ENCODE results near the gene ZNF547.
A peak's percentile ranks its signal among the peaks of the same experiment; 100 is the strongest.

ZNF547 gene

GRCh38 chr19:57362997-57363687 lies at the start of gene ZNF547, which contains the start of gene TRAPPC2B:
ZNF547 (plus strand) TSS chr19:57363551; CDS start chr19:57368556, 5,005 bp downstream.
TRAPPC2B (plus strand) TSS chr19:57363551; CDS start chr19:57364834, 1,283 bp downstream.
- H4K20me1 ChIP-seq (ENCODE audit: insufficient read depth) = no peaks in the 10 kb centered on the region
- peak within 1 kb of the TSS; percentile 78 for H2AFZ ChIP-seq (ENCODE audit: low read depth)
- no peak for TF ChIP-seq CTCF (conservative IDR thresholded peaks at IDR 0.05; ENCODE audit: low read depth, low read length)
- H3K4me3 ChIP-seq (IDR thresholded peaks at IDR 0.05; ENCODE audit: insufficient read depth, low read depth, low read length) = no peak within 1 kb of the TSS
- no peaks in the 10 kb centered on the region for H3K4me1 ChIP-seq (ENCODE audit: low read depth, poor library complexity, severe bottlenecking)
- 0 out of 2 replicates have a peak, but pooled peaks cover 4% of the 10 kb centered on the region for H3K79me2 ChIP-seq (ENCODE audit: insufficient read depth, low read depth)
- H3K4me2 ChIP-seq = peak within 1 kb of the TSS; percentile 56
- H3K27me3 ChIP-seq (ENCODE audit: insufficient read depth, low read depth) = no peaks in the 10 kb centered on the region
- H3K27ac ChIP-seq = peak within 1 kb of the TSS; percentile 58
- H3K36me3 ChIP-seq (ENCODE audit: insufficient read depth) = no peaks in the 10 kb centered on the region
- peak within 1 kb of the TSS; percentile 47; the same call in 1 of the 2 replicates for H3K9ac ChIP-seq

GRCh38 chr19:57314146-57314545 lies 49.2 kb upstream of the ZNF547 start:
- Histone ChIP-seq H2AFZ (ENCODE audit: low read depth) (no peak overlapping the region), H3K9ac (no peak overlapping the region), H3K27me3 (ENCODE audit: insufficient read depth, low read depth) (no peaks in the 10 kb centered on the region), H3K4me1 (ENCODE audit: low read depth, poor library complexity, severe bottlenecking) (no peaks in the 10 kb centered on the region), H3K36me3 (ENCODE audit: insufficient read depth) (no peaks in the 10 kb centered on the region), H3K4me2 (no peak overlapping the region), H3K79me2 (ENCODE audit: insufficient read depth, low read depth) (no peaks in the 10 kb centered on the region), H3K4me3 (IDR thresholded peaks at IDR 0.05; ENCODE audit: insufficient read depth, low read depth, low read length) (no peak overlapping the region), H4K20me1 (ENCODE audit: insufficient read depth) (no peaks in the 10 kb centered on the region), H3K27ac (no peak overlapping the region)
- no peak for TF ChIP-seq CTCF (conservative IDR thresholded peaks at IDR 0.05; ENCODE audit: low read depth, low read length)

- Histone ChIP-seq H2AFZ (ENCODE audit: low read depth) (no peak overlapping the region), H3K9ac (no peak overlapping the region), H4K20me1 (ENCODE audit: insufficient read depth) (no peaks in the 10 kb centered on the region), H3K36me3 (ENCODE audit: insufficient read depth) (no peaks in the 10 kb centered on the region), H3K27ac (no peak overlapping the region), H3K79me2 (ENCODE audit: insufficient read depth, low read depth) (no peaks in the 10 kb centered on the region), H3K4me1 (ENCODE audit: low read depth, poor library complexity, severe bottlenecking) (no peaks in the 10 kb centered on the region), H3K27me3 (ENCODE audit: insufficient read depth, low read depth) (no peaks in the 10 kb centered on the region), H3K4me2 (no peak overlapping the region), H3K4me3 (IDR thresholded peaks at IDR 0.05; ENCODE audit: insufficient read depth, low read depth, low read length) (no peak overlapping the region)
- TF ChIP-seq CTCF (conservative IDR thresholded peaks at IDR 0.05; ENCODE audit: low read depth, low read length) = no peak
These were observed 45.8 kb upstream of the ZNF547 start for GRCh38 chr19:57317503-57317902.

- H3K4me1 ChIP-seq (ENCODE audit: low read depth, poor library complexity, severe bottlenecking) = no peaks in the 10 kb centered on the region
- TF ChIP-seq CTCF (conservative IDR thresholded peaks at IDR 0.05; ENCODE audit: low read depth, low read length) = no peak
- no peaks in the 10 kb centered on the region for H3K27me3 ChIP-seq (ENCODE audit: insufficient read depth, low read depth)
- H3K27ac ChIP-seq = peak overlapping the region; percentile 37; the same call in 1 of the 2 replicates
- no peaks in the 10 kb centered on the region for H3K36me3 ChIP-seq (ENCODE audit: insufficient read depth)
- peak overlapping the region; percentile 76 for H2AFZ ChIP-seq (ENCODE audit: low read depth)
- H4K20me1 ChIP-seq (ENCODE audit: insufficient read depth) = no peaks in the 10 kb centered on the region
- no peaks in the 10 kb centered on the region for H3K79me2 ChIP-seq (ENCODE audit: insufficient read depth, low read depth)
- peak overlapping the region; percentile 29; the same call in 1 of the 2 replicates for H3K9ac ChIP-seq
- H3K4me2 ChIP-seq = peak overlapping the region; percentile 11; the same call in 1 of the 2 replicates
- H3K4me3 ChIP-seq (IDR thresholded peaks at IDR 0.05; ENCODE audit: insufficient read depth, low read depth, low read length) = no peak overlapping the region
These were observed 43.5 kb upstream of the ZNF547 start for GRCh38 chr19:57319869-57320179.

All from KMS-11 (cell line).